ENCODE results near the gene DUOX1.
A peak's percentile ranks its signal among the peaks of the same experiment; 100 is the strongest.

Gene DUOX1

GRCh38 chr15:45150997-45151396 is 21.2 kb downstream of the DUOX1 start:
- Mint-ChIP-seq H3K27me3 (no peaks in the 10 kb centered on the region), H3K27ac (no peak overlapping the region), H3K4me1 (peaks cover under 1% of the 10 kb centered on the region), H3K4me3 (no peak overlapping the region), H3K36me3 (peaks cover 4% of the 10 kb centered on the region), H3K9me3 (no peaks in the 10 kb centered on the region)
- ATAC-seq (ENCODE audit: low read depth): no peak
- no peak for DNase-seq (ENCODE audit: low spot score in 2 of 2)

GRCh38 chr15:45151998-45152828 is 22.4 kb downstream of the DUOX1 start:
- H3K4me3 Mint-ChIP-seq: no peak overlapping the region
- no peaks in the 10 kb centered on the region for H3K4me1 Mint-ChIP-seq
- H3K27me3 Mint-ChIP-seq: no peaks in the 10 kb centered on the region
- no peaks in the 10 kb centered on the region for H3K9me3 Mint-ChIP-seq
- ATAC-seq (ENCODE audit: low read depth) (no peak), DNase-seq (ENCODE audit: low spot score in 2 of 2) (no peak)
- no peak overlapping the region for H3K27ac Mint-ChIP-seq
- peaks cover 4% of the 10 kb centered on the region for H3K36me3 Mint-ChIP-seq

DNA sequence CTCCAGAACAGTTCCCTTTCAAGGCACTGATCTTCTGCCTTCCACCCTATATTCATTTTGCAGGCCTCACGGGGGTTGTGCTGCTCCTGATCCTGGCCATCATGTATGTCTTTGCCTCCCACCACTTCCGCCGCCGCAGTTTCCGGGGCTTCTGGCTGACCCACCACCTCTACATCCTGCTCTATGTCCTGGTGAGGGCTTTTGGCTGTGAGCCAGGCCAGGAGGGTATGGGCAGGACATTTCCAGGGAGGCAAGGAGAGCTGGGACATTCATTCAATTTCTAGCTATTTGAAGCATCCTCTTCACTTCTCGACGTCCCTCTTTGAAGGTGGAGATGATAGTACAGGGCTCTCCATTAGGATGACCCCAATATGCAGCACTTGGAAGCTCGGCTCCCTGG is 25.9 kb downstream of the DUOX1 start:
- DNase-seq (ENCODE audit: low spot score in 2 of 2) (no peak), ATAC-seq (ENCODE audit: low read depth) (no peak)
- Mint-ChIP-seq H3K4me1 (peaks cover 12% of the 10 kb centered on the region), H3K27ac (no peak overlapping the region), H3K4me3 (no peak overlapping the region), H3K36me3 (peaks cover 16% of the 10 kb centered on the region), H3K27me3 (no peaks in the 10 kb centered on the region), H3K9me3 (no peaks in the 10 kb centered on the region)

- Mint-ChIP-seq H3K27me3 (no peaks in the 10 kb centered on the region), H3K9me3 (no peaks in the 10 kb centered on the region), H3K36me3 (peaks cover 17% of the 10 kb centered on the region), H3K27ac (no peak overlapping the region), H3K4me3 (no peak overlapping the region), H3K4me1 (peaks cover 12% of the 10 kb centered on the region)
- no peak for ATAC-seq (ENCODE audit: low read depth)
- DNase-seq (ENCODE audit: low spot score in 2 of 2): no peak
These were observed 27.1 kb downstream of the DUOX1 start for GRCh38 chr15:45156744-45157455.

DNA sequence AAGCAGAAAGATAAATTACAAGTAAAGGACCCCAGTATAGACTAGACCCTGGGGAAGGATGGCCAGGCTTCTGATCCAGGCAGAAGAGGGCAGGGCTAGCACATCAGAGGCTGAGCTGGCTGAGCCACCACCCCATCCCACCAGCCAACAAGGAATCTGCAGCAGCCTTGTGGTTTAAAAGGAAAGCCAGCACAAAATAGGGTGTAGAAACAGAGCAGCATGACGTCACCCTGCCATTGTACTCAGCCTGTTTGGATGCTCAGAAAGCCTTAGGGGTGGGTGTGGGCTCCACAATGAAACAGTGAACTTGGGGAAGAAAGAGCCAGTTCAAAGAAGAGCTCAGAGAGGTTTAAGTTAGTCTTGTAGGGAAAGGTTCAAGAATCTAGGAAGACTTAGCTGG is 28.2 kb downstream of the DUOX1 start:
- peaks cover 13% of the 10 kb centered on the region for H3K36me3 Mint-ChIP-seq
- H3K4me1 Mint-ChIP-seq: peaks cover 14% of the 10 kb centered on the region
- H3K4me3 Mint-ChIP-seq: no peak overlapping the region
- H3K27ac Mint-ChIP-seq: no peak overlapping the region
- ATAC-seq (ENCODE audit: low read depth) (no peak), DNase-seq (ENCODE audit: low spot score in 2 of 2) (no peak)
- H3K27me3 Mint-ChIP-seq: no peaks in the 10 kb centered on the region
- no peaks in the 10 kb centered on the region for H3K9me3 Mint-ChIP-seq

DNA sequence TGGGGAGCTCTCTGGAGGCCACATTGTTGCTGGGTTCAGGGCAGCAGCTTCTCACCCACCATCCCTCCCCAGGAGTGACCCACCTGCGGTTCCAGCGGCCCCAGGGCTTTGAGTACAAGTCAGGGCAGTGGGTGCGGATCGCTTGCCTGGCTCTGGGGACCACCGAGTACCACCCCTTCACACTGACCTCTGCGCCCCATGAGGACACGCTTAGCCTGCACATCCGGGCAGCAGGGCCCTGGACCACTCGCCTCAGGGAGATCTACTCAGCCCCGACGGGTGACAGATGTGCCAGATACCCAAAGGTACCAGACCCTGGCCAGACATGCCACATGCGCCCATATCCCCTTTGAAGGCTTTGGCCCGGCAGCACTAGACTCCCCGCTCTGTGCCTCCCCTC is 31.9 kb downstream of the DUOX1 start:
- H3K9me3 Mint-ChIP-seq: no peaks in the 10 kb centered on the region

DNA sequence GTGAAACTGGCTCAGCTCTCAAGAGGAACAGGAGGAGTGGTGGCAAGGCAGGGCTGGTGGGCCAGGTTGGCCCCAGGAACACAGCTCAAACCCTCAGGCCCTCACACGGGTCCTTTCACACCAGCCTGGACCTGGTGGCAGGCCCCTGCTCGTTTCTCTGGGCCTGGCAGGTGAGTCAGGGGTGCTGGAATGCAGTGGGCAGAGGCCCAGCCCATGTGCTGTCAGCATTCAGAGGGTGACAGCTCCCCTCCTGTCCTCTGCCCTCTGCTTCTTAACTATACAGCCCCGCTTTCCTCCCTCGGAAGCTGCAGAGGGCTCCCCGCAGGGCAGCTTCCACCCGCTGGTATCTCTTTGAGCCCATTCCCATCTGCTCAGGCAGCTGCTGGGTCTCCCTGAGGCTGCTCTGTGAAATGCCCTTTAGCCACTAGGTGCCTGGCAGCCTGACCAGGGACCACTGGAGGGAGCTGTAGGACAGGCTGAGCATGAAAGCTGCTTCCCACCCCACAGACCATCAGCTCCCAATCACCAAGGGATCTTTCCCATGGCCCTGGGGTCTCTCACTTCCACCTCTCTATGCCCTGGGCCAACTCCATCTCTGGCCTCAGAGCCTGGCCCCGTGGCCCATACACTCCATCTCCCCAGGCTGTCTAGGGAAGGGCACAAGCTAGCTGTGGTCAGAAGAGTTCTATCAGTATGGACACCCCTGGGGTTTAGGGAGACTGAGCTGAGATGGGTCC is 33.1 kb downstream of the DUOX1 start:
- peak overlapping the region; percentile 29 for H3K27ac Mint-ChIP-seq
- H3K27me3 Mint-ChIP-seq: no peaks in the 10 kb centered on the region
- peaks cover 20% of the 10 kb centered on the region for H3K4me1 Mint-ChIP-seq
- H3K4me3 Mint-ChIP-seq: no peak overlapping the region
- H3K9me3 Mint-ChIP-seq: no peaks in the 10 kb centered on the region
- ATAC-seq (ENCODE audit: low read depth): peak; percentile 28
- peak; percentile 52 to 58 for DNase-seq (ENCODE audit: low spot score in 2 of 2)
- H3K36me3 Mint-ChIP-seq: peaks cover 13% of the 10 kb centered on the region

More for the DNA sequence above, 31.9 kb downstream of the DUOX1 start:
- ATAC-seq (ENCODE audit: low read depth) (no peak), DNase-seq (ENCODE audit: low spot score in 2 of 2) (no peak)
- Mint-ChIP-seq H3K4me3 (no peak overlapping the region), H3K36me3 (peaks cover 13% of the 10 kb centered on the region), H3K4me1 (peaks cover 19% of the 10 kb centered on the region), H3K27ac (no peak overlapping the region), H3K27me3 (no peaks in the 10 kb centered on the region)

DNA sequence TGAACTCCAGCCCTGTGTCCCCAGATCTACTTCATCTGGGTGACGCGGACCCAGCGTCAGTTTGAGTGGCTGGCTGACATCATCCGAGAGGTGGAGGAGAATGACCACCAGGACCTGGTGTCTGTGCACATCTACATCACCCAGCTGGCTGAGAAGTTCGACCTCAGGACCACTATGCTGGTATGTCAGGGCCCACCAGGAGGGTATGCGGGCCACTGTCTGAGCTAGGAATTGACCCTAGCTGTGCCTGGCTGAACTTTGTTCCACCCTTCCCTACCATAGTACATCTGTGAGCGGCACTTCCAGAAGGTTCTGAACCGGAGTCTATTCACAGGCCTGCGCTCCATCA is 33.7 kb downstream of the DUOX1 start:
- Mint-ChIP-seq H3K27me3 (no peaks in the 10 kb centered on the region), H3K4me3 (no peak overlapping the region), H3K36me3 (peaks cover 13% of the 10 kb centered on the region), H3K27ac (no peak overlapping the region), H3K4me1 (peaks cover 22% of the 10 kb centered on the region), H3K9me3 (no peaks in the 10 kb centered on the region)
- ATAC-seq (ENCODE audit: low read depth) (no peak), DNase-seq (ENCODE audit: low spot score in 2 of 2) (no peak)

- Mint-ChIP-seq H3K27ac (no peak overlapping the region), H3K9me3 (no peaks in the 10 kb centered on the region), H3K4me1 (peaks cover 21% of the 10 kb centered on the region)
These were observed 35.1 kb downstream of the DUOX1 start for GRCh38 chr15:45164914-45165313.

GRCh38 chr15:45165536-45165935 is 35.7 kb downstream of the DUOX1 start:
- peaks cover 19% of the 10 kb centered on the region for H3K4me1 Mint-ChIP-seq
- ATAC-seq (ENCODE audit: low read depth) (no peak), DNase-seq (ENCODE audit: low spot score in 2 of 2) (no peak)
- H3K4me3 Mint-ChIP-seq: peak overlapping the region; percentile 67
- no peak overlapping the region for H3K27ac Mint-ChIP-seq
- H3K27me3 Mint-ChIP-seq: no peaks in the 10 kb centered on the region
- peaks cover 3% of the 10 kb centered on the region for H3K36me3 Mint-ChIP-seq
- no peaks in the 10 kb centered on the region for H3K9me3 Mint-ChIP-seq

More at GRCh38 chr15:45164914-45165313, 35.1 kb downstream of the DUOX1 start:
- DNase-seq (ENCODE audit: low spot score in 2 of 2) (no peak), ATAC-seq (ENCODE audit: low read depth) (no peak)
- H3K27me3 Mint-ChIP-seq: no peaks in the 10 kb centered on the region
- peak overlapping the region; percentile 15 for H3K4me3 Mint-ChIP-seq
- H3K36me3 Mint-ChIP-seq: peaks cover 6% of the 10 kb centered on the region

DNA sequence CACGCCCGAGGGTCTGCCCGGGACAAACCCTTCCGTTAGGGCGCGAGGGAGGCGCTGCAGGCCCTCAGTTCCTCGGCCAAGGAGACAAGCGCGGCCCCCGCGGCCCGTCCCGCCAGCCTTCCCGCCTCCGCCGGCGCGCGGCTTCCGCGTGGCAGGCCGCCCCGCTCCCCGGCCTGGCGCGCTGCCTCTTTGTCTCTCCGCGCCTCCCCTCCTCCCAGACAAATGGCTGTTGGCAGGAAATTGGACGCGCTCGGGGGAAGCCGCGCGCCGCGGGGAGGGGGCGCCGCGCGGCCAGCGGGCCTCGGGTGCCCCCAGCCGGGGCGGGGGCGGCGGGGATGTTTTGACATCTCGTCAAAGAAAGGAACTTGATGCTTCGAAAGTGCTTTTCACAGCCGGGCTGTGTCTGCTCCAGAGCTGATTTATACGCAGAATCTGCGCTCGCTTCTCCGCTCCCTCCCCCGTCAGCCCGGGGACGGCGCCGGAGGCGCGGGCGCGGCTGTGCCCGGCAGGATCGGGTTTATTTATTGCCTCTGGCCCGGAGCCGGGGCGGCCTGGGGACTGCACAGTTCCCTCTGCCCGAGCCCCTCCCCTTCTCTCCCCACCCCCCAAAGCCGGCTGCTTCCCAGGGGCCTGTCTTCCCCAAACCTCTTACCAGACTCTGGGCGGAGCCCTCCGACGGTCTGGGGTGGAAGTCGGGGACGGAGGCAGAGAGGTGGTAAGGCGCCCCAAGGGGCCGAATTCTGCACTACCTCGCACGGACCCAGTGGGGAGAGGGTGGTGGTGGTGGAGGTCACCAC is 37.2 kb downstream of the DUOX1 start:
- H3K27me3 Mint-ChIP-seq: no peaks in the 10 kb centered on the region
- H3K4me1 Mint-ChIP-seq: peaks cover 19% of the 10 kb centered on the region
- peak overlapping the region; percentile 88 for H3K27ac Mint-ChIP-seq
- H3K36me3 Mint-ChIP-seq: no peaks in the 10 kb centered on the region
- peak; percentile 82 to 83 for DNase-seq (ENCODE audit: low spot score in 2 of 2)
- peak; percentile 91 for ATAC-seq (ENCODE audit: low read depth)
- H3K4me3 Mint-ChIP-seq: peak overlapping the region; percentile 86
- no peaks in the 10 kb centered on the region for H3K9me3 Mint-ChIP-seq

GRCh38 chr15:45167631-45168205 is 37.9 kb downstream of the DUOX1 start:
- Mint-ChIP-seq H3K27me3 (no peaks in the 10 kb centered on the region), H3K36me3 (no peaks in the 10 kb centered on the region), H3K9me3 (no peaks in the 10 kb centered on the region), H3K4me3 (peak overlapping the region; percentile 86), H3K4me1 (peaks cover 19% of the 10 kb centered on the region), H3K27ac (peak overlapping the region; percentile 88)
- ATAC-seq (ENCODE audit: low read depth): no peak
- no peak for DNase-seq (ENCODE audit: low spot score in 2 of 2)

DNA sequence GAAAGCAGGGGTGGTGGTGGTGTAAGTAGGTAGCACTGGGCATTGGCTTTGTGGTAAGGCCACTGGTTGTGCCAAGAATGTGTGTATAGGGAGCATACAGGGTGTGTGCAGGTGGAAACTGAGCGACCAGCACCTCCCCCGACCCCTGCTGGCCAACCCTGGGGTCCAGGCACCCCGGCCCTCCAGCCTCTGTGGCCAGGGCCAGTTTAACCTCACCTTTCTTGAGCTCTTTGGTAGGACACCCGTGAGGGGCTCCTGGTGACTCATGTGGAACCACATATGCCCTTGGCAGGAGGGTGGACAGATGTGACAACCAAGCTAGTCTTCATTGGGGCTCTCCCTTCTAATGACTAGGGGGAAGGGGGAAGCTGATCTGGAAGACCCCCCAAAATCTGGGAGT is 38.5 kb downstream of the DUOX1 start:
- no peak for DNase-seq (ENCODE audit: low spot score in 2 of 2)

More for the DNA sequence above, 38.5 kb downstream of the DUOX1 start:
- no peaks in the 10 kb centered on the region for H3K27me3 Mint-ChIP-seq
- H3K9me3 Mint-ChIP-seq: no peaks in the 10 kb centered on the region
- H3K36me3 Mint-ChIP-seq: no peaks in the 10 kb centered on the region
- H3K4me3 Mint-ChIP-seq: no peak overlapping the region
- H3K27ac Mint-ChIP-seq: no peak overlapping the region
- ATAC-seq (ENCODE audit: low read depth): no peak
- H3K4me1 Mint-ChIP-seq: peaks cover 16% of the 10 kb centered on the region
